Mesenchymal stem cell (in vitro differentiated cells and primary cell): Measurements from ENCODE around the gene DDX10.
A peak's percentile ranks its signal among the peaks of the same experiment; 100 is the strongest.

Source experiments
- DNase-seq: peaks from one replicate; pipeline ENCODE4 v3.0.0-alpha.2; 2013
- H2AFZ ChIP-seq: one replicate; pipeline ENCODE4 v1.6.1; 2013; ENCODE audit warnings: low read depth, mild to moderate bottlenecking, control low read depth, inconsistent platforms, low read length, moderate library complexity
- H2AK5ac ChIP-seq: 2 replicates; pipeline ENCODE4 v1.6.1; 2013; ENCODE audit warnings: low read length, moderate library complexity, mild to moderate bottlenecking, inconsistent platforms; ENCODE audit not compliant: severe bottlenecking
- H2BK120ac ChIP-seq: one replicate; pipeline ENCODE4 v1.6.1; 2013; ENCODE audit warnings: low read depth, mild to moderate bottlenecking, inconsistent platforms, low read length, moderate library complexity
- H2BK12ac ChIP-seq, 2 experiments: one replicate each; pipeline ENCODE4 v1.6.1; 2013; ENCODE audit warnings: inconsistent platforms in 2 of 2, low read length in 2 of 2, mild to moderate bottlenecking in 2 of 2, moderate library complexity in 2 of 2, control low read depth in 1 of 2
- H2BK15ac ChIP-seq: one replicate; pipeline ENCODE4 v1.6.1; 2013; ENCODE audit warnings: mild to moderate bottlenecking, low read depth, inconsistent platforms; ENCODE audit not compliant: poor library complexity, severe bottlenecking
- H2BK5ac ChIP-seq: 2 replicates; pipeline ENCODE4 v1.6.1; 2013; ENCODE audit warnings: low read depth, mild to moderate bottlenecking, low read length, control low read depth, inconsistent platforms; ENCODE audit not compliant: poor library complexity, severe bottlenecking
- H3K14ac ChIP-seq, 2 experiments: one replicate each; pipeline ENCODE4 v1.6.1; 2013; ENCODE audit warnings: inconsistent platforms in 2 of 2, low read length in 2 of 2, control low read depth in 1 of 2, mild to moderate bottlenecking in 1 of 2, moderate library complexity in 1 of 2
- H3K18ac ChIP-seq, 2 experiments: one replicate each; pipeline ENCODE4 v1.6.1; 2013; ENCODE audit warnings: inconsistent platforms in 2 of 2, low read length in 2 of 2, control low read depth in 1 of 2, low read depth in 1 of 2, mild to moderate bottlenecking in 1 of 2
- H3K23ac ChIP-seq, 2 experiments: one replicate each; pipeline ENCODE4 v1.6.1; 2013; ENCODE audit warnings: inconsistent platforms in 2 of 2, low read length in 2 of 2, mild to moderate bottlenecking in 2 of 2, moderate library complexity in 2 of 2, control low read depth in 1 of 2
- H3K27ac ChIP-seq: 2 replicates; pipeline ENCODE4 v1.5.1; 2013; ENCODE audit warnings: mild to moderate bottlenecking, moderate library complexity, low read length, control low read depth, inconsistent platforms; ENCODE audit not compliant: poor library complexity, severe bottlenecking
- H3K27me3 ChIP-seq, 2 experiments: 2 replicates each; pipeline versions ENCODE4 v1.6.1 to v1.7.0; 2013; ENCODE audit warnings: low read length in 2 of 2, mild to moderate bottlenecking in 2 of 2, moderate library complexity in 2 of 2, control low read depth in 1 of 2, inconsistent platforms in 1 of 2; ENCODE audit not compliant: control insufficient read depth in 1 of 2, insufficient read depth in 1 of 2
- H3K36me3 ChIP-seq, 2 experiments: 2 replicates each; pipeline versions ENCODE4 v1.6.1 to v1.7.0; 2013; ENCODE audit warnings: low read length in 2 of 2, control low read depth in 1 of 2, inconsistent platforms in 1 of 2, low read depth in 1 of 2, mild to moderate bottlenecking in 1 of 2; ENCODE audit not compliant: insufficient read depth in 2 of 2, control insufficient read depth in 1 of 2
- H3K4ac ChIP-seq, 2 experiments: one replicate each; pipeline ENCODE4 v1.6.1; 2013; ENCODE audit warnings: inconsistent platforms in 2 of 2, low read length in 2 of 2, mild to moderate bottlenecking in 2 of 2, moderate library complexity in 2 of 2, control low read depth in 1 of 2, low read depth in 1 of 2
- H3K4me1 ChIP-seq: 2 replicates; pipeline ENCODE4 v1.6.1; 2013; ENCODE audit warnings: low read depth, low read length, control low read depth; ENCODE audit not compliant: control insufficient read depth, insufficient read depth
- H3K4me2 ChIP-seq: 2 replicates; pipeline ENCODE4 v1.6.1; 2013; ENCODE audit warnings: low read length, mild to moderate bottlenecking, inconsistent platforms; ENCODE audit not compliant: poor library complexity, severe bottlenecking
- H3K4me3 ChIP-seq, 2 experiments: 2 replicates each; pipeline versions ENCODE4 v1.5.1 to v1.7.0; 2013; ENCODE audit warnings: low read length in 2 of 2, mild to moderate bottlenecking in 2 of 2, control low read depth in 1 of 2, low read depth in 1 of 2; ENCODE audit not compliant: insufficient read depth in 1 of 2
- H3K79me1 ChIP-seq: replicated peaks from 2 replicates; pipeline ENCODE4 v1.6.1; 2013; ENCODE audit warnings: mild to moderate bottlenecking, control low read depth, low read length, inconsistent platforms; ENCODE audit not compliant: poor library complexity, severe bottlenecking
- H3K9ac ChIP-seq: 2 replicates; pipeline ENCODE4 v1.7.0; 2013; ENCODE audit warnings: mild to moderate bottlenecking, low read length, moderate library complexity
- H3K9me3 ChIP-seq: 2 replicates; pipeline ENCODE4 v1.7.0; 2013; ENCODE audit warnings: mild to moderate bottlenecking, low read length; ENCODE audit not compliant: control insufficient read depth
- H4K8ac ChIP-seq: one replicate; pipeline ENCODE4 v1.6.1; 2013; ENCODE audit warnings: inconsistent platforms, mild to moderate bottlenecking, low read length, moderate library complexity
- H4K91ac ChIP-seq: one replicate; pipeline ENCODE4 v1.6.1; 2013; ENCODE audit warnings: mild to moderate bottlenecking, low read length, inconsistent platforms
- WGBS: methylation state at CpG from one replicate; pipeline ENCODE4 v1.1.7; 2013; ENCODE audit warnings: mixed read lengths; 5-methylcytosine and 5-hydroxymethylcytosine counted together

Gene DDX10

GRCh38 chr11:108975641-108976071 is 310.8 kb downstream of the DDX10 start:
- H2BK15ac ChIP-seq = no peak overlapping the region
- no peak overlapping the region for H4K8ac ChIP-seq
- H2BK5ac ChIP-seq = no peak overlapping the region
- no peaks in the 10 kb centered on the region for H3K36me3 ChIP-seq
- no peak overlapping the region for H2BK120ac ChIP-seq
- no peak overlapping the region for H2AFZ ChIP-seq
- no peaks in the 10 kb centered on the region for H3K9me3 ChIP-seq
- H3K79me1 ChIP-seq = no peaks in the 10 kb centered on the region
- H3K4me1 ChIP-seq = peaks cover 9% of the 10 kb centered on the region
- H3K18ac ChIP-seq = no peak overlapping the region
- H3K9ac ChIP-seq = no peak overlapping the region
- H3K27ac ChIP-seq = no peak overlapping the region
- peaks cover 0 to 5% of the 10 kb centered on the region in 2 experiments for H3K27me3 ChIP-seq
- DNase-seq = no peak
- H2BK12ac ChIP-seq = no peak overlapping the region
- 97% methylated on average over 4 of the region's 6 CpGs for WGBS
- no peak overlapping the region for H4K91ac ChIP-seq
- H2AK5ac ChIP-seq = no peak overlapping the region
- H3K23ac ChIP-seq = no peak overlapping the region
- no peak overlapping the region for H3K14ac ChIP-seq
- no peak overlapping the region for H3K4ac ChIP-seq
- H3K4me2 ChIP-seq = no peak overlapping the region
- no peak overlapping the region for H3K4me3 ChIP-seq

GRCh38 chr11:108983636-108984420 is 319.0 kb downstream of the DDX10 start:
- H3K27me3 ChIP-seq = peaks cover 0 to under 1% of the 10 kb centered on the region in 2 experiments
- no peak overlapping the region for H3K4me3 ChIP-seq
- H3K4me1 ChIP-seq = peaks cover 7% of the 10 kb centered on the region
- peak overlapping the region; percentile 24 for H2BK5ac ChIP-seq
- no peak overlapping the region for H3K14ac ChIP-seq
- H3K36me3 ChIP-seq = no peaks in the 10 kb centered on the region
- no peak overlapping the region for H3K4me2 ChIP-seq
- no peak overlapping the region for H2BK15ac ChIP-seq
- no peak overlapping the region for H4K8ac ChIP-seq
- H3K79me1 ChIP-seq = no peaks in the 10 kb centered on the region
- H2AK5ac ChIP-seq = peak overlapping the region; percentile 29
- H2BK120ac ChIP-seq = no peak overlapping the region
- H3K23ac ChIP-seq = no peak overlapping the region
- no peak overlapping the region for H3K4ac ChIP-seq
- no peak overlapping the region for H2AFZ ChIP-seq
- no peak for DNase-seq
- H3K18ac ChIP-seq = no peak overlapping the region
- peak overlapping the region; percentile 83 for H3K27ac ChIP-seq
- H2BK12ac ChIP-seq = no peak overlapping the region
- H4K91ac ChIP-seq = no peak overlapping the region
- WGBS = 64% methylated on average over 5 of the region's 6 CpGs
- H3K9me3 ChIP-seq = no peaks in the 10 kb centered on the region
- no peak overlapping the region for H3K9ac ChIP-seq

- Histone ChIP-seq H3K9ac (no peak overlapping the region), H3K36me3 (no peaks in the 10 kb centered on the region), H3K27me3 (no peaks in the 10 kb centered on the region), H2AK5ac (no peak overlapping the region), H3K14ac (no peak overlapping the region), H2BK120ac (no peak overlapping the region), H4K8ac (no peak overlapping the region), H3K4ac (no peak overlapping the region), H2BK12ac (no peak overlapping the region), H3K9me3 (no peaks in the 10 kb centered on the region), H3K27ac (peak overlapping the region; percentile 83), H3K23ac (no peak overlapping the region), H2AFZ (no peak overlapping the region), H4K91ac (no peak overlapping the region), H3K18ac (no peak overlapping the region), H2BK5ac (no peak overlapping the region), H3K4me1 (peaks cover 7% of the 10 kb centered on the region), H3K4me3 (no peak overlapping the region), H2BK15ac (no peak overlapping the region), H3K4me2 (no peak overlapping the region), H3K79me1 (no peaks in the 10 kb centered on the region)
- DNase-seq = no peak
Observed at GRCh38 chr11:108984523-108984922, 319.7 kb downstream of the DDX10 start.

GRCh38 chr11:108985236-108985944 is 320.5 kb downstream of the DDX10 start:
- Histone ChIP-seq H3K23ac (no peak overlapping the region), H2BK120ac (no peak overlapping the region), H3K9ac (no peak overlapping the region), H2BK12ac (peak overlapping the region in 1 of 2 experiments; percentile 7), H3K14ac (no peak overlapping the region), H3K27me3 (no peaks in the 10 kb centered on the region), H4K91ac (no peak overlapping the region), H3K27ac (peak overlapping the region; percentile 47), H2AFZ (no peak overlapping the region), H2BK5ac (no peak overlapping the region), H3K9me3 (peaks cover 7% of the 10 kb centered on the region), H2BK15ac (no peak overlapping the region), H3K4ac (peak overlapping the region; percentile 28 to 73), H3K4me1 (peaks cover 7% of the 10 kb centered on the region), H2AK5ac (peak overlapping the region; percentile 88), H4K8ac (no peak overlapping the region), H3K36me3 (no peaks in the 10 kb centered on the region), H3K18ac (peak overlapping the region in 1 of 2 experiments; percentile 54), H3K4me2 (no peak overlapping the region), H3K79me1 (no peaks in the 10 kb centered on the region), H3K4me3 (no peak overlapping the region)
- no peak for DNase-seq
- WGBS = 70% methylated on average over 2 of the region's 3 CpGs
